ENCODE measurements around the gene GRIK4.

Gene GRIK4

DNA sequence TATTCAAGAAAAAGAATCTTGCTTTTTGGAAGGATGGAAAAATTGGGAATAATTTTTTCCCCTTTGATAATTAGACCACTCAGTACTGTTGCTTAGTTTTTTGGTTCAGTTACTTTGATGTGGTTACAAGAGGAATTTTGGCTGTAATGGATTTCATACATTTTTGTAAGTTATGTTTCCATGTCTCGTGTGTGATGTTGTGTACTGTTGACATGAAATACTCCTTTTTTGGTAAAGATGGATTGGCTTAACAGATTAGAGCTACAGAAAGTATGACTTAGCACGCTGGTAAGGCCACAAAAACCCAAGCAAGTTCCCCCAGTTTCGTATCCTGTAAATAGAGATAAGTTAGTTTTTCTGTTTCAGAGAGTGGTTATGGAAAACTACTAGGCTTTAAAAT, 524.2 kb downstream of the GRIK4 start:
- Histone ChIP-seq H3K27ac (replicated peaks) (no peak overlapping the region), H3K27me3 (ENCODE audit: insufficient read depth, poor library complexity, severe bottlenecking) (no peaks in the 10 kb centered on the region), H3K4me3 (replicated peaks; ENCODE audit: insufficient read depth, low read length) (no peak overlapping the region)
- no peak for DNase-seq (ENCODE audit: low read depth in 1 of 2, low spot score in 1 of 2)
- no peak for TF ChIP-seq POLR2AphosphoS5 (IDR thresholded peaks at IDR 0.05; ENCODE audit: low read depth)
- no peak for TF ChIP-seq GABPA (IDR thresholded peaks at IDR 0.05; ENCODE audit: low read depth)
- TF ChIP-seq, protein P1, sequence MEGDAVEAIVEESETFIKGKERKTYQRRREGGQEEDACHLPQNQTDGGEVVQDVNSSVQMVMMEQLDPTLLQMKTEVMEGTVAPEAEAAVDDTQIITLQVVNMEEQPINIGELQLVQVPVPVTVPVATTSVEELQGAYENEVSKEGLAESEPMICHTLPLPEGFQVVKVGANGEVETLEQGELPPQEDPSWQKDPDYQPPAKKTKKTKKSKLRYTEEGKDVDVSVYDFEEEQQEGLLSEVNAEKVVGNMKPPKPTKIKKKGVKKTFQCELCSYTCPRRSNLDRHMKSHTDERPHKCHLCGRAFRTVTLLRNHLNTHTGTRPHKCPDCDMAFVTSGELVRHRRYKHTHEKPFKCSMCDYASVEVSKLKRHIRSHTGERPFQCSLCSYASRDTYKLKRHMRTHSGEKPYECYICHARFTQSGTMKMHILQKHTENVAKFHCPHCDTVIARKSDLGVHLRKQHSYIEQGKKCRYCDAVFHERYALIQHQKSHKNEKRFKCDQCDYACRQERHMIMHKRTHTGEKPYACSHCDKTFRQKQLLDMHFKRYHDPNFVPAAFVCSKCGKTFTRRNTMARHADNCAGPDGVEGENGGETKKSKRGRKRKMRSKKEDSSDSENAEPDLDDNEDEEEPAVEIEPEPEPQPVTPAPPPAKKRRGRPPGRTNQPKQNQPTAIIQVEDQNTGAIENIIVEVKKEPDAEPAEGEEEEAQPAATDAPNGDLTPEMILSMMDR (IDR thresholded peaks at IDR 0.05; ENCODE audit: insufficient read depth, low read length) = no peak
- TF ChIP-seq SPI1 (IDR thresholded peaks at IDR 0.05; ENCODE audit: borderline replicate concordance, low read depth) = no peak
- TF ChIP-seq, protein P2, sequence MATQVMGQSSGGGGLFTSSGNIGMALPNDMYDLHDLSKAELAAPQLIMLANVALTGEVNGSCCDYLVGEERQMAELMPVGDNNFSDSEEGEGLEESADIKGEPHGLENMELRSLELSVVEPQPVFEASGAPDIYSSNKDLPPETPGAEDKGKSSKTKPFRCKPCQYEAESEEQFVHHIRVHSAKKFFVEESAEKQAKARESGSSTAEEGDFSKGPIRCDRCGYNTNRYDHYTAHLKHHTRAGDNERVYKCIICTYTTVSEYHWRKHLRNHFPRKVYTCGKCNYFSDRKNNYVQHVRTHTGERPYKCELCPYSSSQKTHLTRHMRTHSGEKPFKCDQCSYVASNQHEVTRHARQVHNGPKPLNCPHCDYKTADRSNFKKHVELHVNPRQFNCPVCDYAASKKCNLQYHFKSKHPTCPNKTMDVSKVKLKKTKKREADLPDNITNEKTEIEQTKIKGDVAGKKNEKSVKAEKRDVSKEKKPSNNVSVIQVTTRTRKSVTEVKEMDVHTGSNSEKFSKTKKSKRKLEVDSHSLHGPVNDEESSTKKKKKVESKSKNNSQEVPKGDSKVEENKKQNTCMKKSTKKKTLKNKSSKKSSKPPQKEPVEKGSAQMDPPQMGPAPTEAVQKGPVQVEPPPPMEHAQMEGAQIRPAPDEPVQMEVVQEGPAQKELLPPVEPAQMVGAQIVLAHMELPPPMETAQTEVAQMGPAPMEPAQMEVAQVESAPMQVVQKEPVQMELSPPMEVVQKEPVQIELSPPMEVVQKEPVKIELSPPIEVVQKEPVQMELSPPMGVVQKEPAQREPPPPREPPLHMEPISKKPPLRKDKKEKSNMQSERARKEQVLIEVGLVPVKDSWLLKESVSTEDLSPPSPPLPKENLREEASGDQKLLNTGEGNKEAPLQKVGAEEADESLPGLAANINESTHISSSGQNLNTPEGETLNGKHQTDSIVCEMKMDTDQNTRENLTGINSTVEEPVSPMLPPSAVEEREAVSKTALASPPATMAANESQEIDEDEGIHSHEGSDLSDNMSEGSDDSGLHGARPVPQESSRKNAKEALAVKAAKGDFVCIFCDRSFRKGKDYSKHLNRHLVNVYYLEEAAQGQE (IDR thresholded peaks at IDR 0.05; ENCODE audit: insufficient replicate concordance, low read depth) = no peak

DNA sequence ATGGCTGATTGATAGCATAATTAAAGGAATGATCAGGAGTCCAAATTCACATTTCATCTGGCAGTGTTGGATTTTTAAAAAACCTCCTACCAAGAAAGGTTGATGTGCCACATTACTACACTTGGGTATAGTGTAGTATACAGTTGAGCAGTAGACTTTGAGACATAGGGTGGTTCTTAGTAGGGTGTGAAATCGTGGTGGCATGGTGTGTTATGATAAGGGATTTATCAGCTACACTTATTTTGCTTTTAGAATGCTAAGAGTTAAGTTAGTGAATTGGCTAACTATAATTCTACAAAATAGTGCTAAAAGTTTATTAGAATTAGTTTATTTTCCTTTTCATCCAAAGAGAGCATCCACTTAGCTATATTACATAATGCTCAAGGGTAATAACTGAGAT, 525.5 kb downstream of the GRIK4 start:
- TF ChIP-seq, protein P1 (IDR thresholded peaks at IDR 0.05; ENCODE audit: insufficient read depth, low read length) = no peak
- no peak for TF ChIP-seq SPI1 (IDR thresholded peaks at IDR 0.05; ENCODE audit: borderline replicate concordance, low read depth)
- TF ChIP-seq POLR2AphosphoS5 (IDR thresholded peaks at IDR 0.05; ENCODE audit: low read depth) = no peak
- no peak for TF ChIP-seq GABPA (IDR thresholded peaks at IDR 0.05; ENCODE audit: low read depth)
- TF ChIP-seq, protein P2 (IDR thresholded peaks at IDR 0.05; ENCODE audit: insufficient replicate concordance, low read depth) = no peak
- no peaks in the 10 kb centered on the region for H3K27me3 ChIP-seq (ENCODE audit: insufficient read depth, poor library complexity, severe bottlenecking)
- H3K4me3 ChIP-seq (replicated peaks; ENCODE audit: insufficient read depth, low read length) = no peak overlapping the region
- DNase-seq (ENCODE audit: low read depth in 1 of 2, low spot score in 1 of 2) = no peak
- H3K27ac ChIP-seq (replicated peaks) = no peak overlapping the region
